Measurements from ENCODE around the gene GRXCR1. TPM values are rescaled to one million over a fixed set of nuclear protein-coding genes. Genes with fewer than 3 reads are reported as not detected.
A peak's percentile ranks its signal among the peaks of the same experiment; 100 is the strongest.

Gene GRXCR1
- total RNA-seq, 1 experiment from 2014 or later, result not detected

- intact Hi-C loops (cut with micrococcal nuclease; ENCODE audit: unreplicated experiment), result no loop called here
- no peak for TF ChIP-seq CTCF (IDR thresholded peaks at IDR 0.05; ENCODE audit: insufficient read depth in 1 of 2, low read depth in 1 of 2, low read length in 1 of 2, severe bottlenecking in 1 of 2, unreplicated experiment in 1 of 2)
- Histone ChIP-seq H3K4me1 (no peaks in the 10 kb centered on the region), H3K36me3 (ENCODE audit: control insufficient read depth, insufficient read depth, low read length) (no peaks in the 10 kb centered on the region), H3K27me3 (replicated peaks; ENCODE audit: control insufficient read depth, insufficient read depth, low read length) (no peaks in the 10 kb centered on the region), H3K4me3 (ENCODE audit: low read depth, low read length) (no peak overlapping the region), H3K9me3 (no peaks in the 10 kb centered on the region)
- no peaks in the 10 kb centered on the region for H3K36me3 Mint-ChIP-seq (ENCODE audit: insufficient read depth, unreplicated experiment)
- no TSS peak for BruUV-seq (replicated peaks)
- no peaks in the 10 kb centered on the region for H3K27me3 Mint-ChIP-seq (ENCODE audit: insufficient read depth, unreplicated experiment)
- H3K4me1 Mint-ChIP-seq (ENCODE audit: low read depth, unreplicated experiment), result no peaks in the 10 kb centered on the region
- peaks cover 5% of the 10 kb centered on the region for H3K9me3 Mint-ChIP-seq (ENCODE audit: unreplicated experiment)
- H3K4me3 Mint-ChIP-seq (ENCODE audit: unreplicated experiment), result no peak overlapping the region
- ChIA-PET CTCF (no interaction called here), POLR2A (no interaction called here)
- no peak overlapping the region for H3K27ac Mint-ChIP-seq (ENCODE audit: unreplicated experiment)
- DNase-seq, result no peak
Observed at GRCh38 chr4:42845586-42845985, 46.9 kb upstream of the GRXCR1 start.

- CTCF ChIA-PET, result no interaction called here
- BruUV-seq (replicated peaks), result no TSS peak
- Mint-ChIP-seq H3K27ac (ENCODE audit: unreplicated experiment) (no peak overlapping the region), H3K4me3 (ENCODE audit: unreplicated experiment) (no peak overlapping the region), H3K9me3 (ENCODE audit: unreplicated experiment) (peaks cover 2% of the 10 kb centered on the region), H3K36me3 (ENCODE audit: insufficient read depth, unreplicated experiment) (no peaks in the 10 kb centered on the region), H3K4me1 (ENCODE audit: low read depth, unreplicated experiment) (no peaks in the 10 kb centered on the region), H3K27me3 (ENCODE audit: insufficient read depth, unreplicated experiment) (no peaks in the 10 kb centered on the region)
- Histone ChIP-seq H3K4me3 (ENCODE audit: low read depth, low read length) (no peak overlapping the region), H3K27me3 (replicated peaks; ENCODE audit: control insufficient read depth, insufficient read depth, low read length) (no peaks in the 10 kb centered on the region), H3K4me1 (no peaks in the 10 kb centered on the region), H3K9me3 (no peaks in the 10 kb centered on the region), H3K36me3 (ENCODE audit: control insufficient read depth, insufficient read depth, low read length) (no peaks in the 10 kb centered on the region)
- POLR2A ChIA-PET, result no interaction called here
- no peak for TF ChIP-seq CTCF (IDR thresholded peaks at IDR 0.05; ENCODE audit: insufficient read depth in 1 of 2, low read depth in 1 of 2, low read length in 1 of 2, severe bottlenecking in 1 of 2, unreplicated experiment in 1 of 2)
- intact Hi-C loops (cut with micrococcal nuclease; ENCODE audit: unreplicated experiment), result no loop called here
- DNase-seq, result no peak
Observed at GRCh38 chr4:42855779-42856178, 36.7 kb upstream of the GRXCR1 start.

DNA sequence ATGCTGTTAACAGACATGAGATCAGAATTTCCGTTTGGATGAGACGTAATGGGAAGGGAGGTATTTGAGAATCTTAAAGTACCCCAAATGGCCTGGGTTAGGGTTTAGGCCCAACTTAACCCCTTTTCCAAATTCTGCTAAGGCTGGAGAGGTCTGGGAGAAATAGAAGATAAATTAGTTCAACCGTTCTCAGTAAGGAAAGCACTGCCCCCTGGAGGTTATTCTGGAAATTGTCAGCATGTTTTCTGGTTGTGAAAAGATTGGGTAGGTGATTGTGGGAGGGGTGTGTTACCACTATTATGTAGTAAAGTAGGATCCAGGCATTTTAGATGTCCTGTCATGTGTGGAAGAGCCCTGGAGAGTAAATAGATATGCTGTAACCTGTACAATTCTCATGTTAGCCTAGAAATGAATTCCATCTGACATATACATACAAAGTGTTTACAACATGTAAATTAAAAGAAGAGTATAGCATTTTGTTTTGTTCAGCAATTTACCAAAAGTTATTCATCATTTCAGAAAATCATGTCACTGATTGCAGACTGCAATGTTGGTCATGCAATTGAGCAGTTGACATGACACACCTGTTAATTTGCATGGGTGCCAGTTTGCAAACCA is 26.8 kb upstream of the GRXCR1 start:
- Histone ChIP-seq H3K9me3 (no peaks in the 10 kb centered on the region), H3K36me3 (ENCODE audit: control insufficient read depth, insufficient read depth, low read length) (no peaks in the 10 kb centered on the region), H3K4me3 (ENCODE audit: low read depth, low read length) (no peak overlapping the region), H3K27me3 (replicated peaks; ENCODE audit: control insufficient read depth, insufficient read depth, low read length) (no peaks in the 10 kb centered on the region), H3K4me1 (no peaks in the 10 kb centered on the region)
- Mint-ChIP-seq H3K4me1 (ENCODE audit: low read depth, unreplicated experiment) (no peaks in the 10 kb centered on the region), H3K27me3 (ENCODE audit: insufficient read depth, unreplicated experiment) (peaks cover 4% of the 10 kb centered on the region), H3K9me3 (ENCODE audit: unreplicated experiment) (no peaks in the 10 kb centered on the region), H3K27ac (ENCODE audit: unreplicated experiment) (no peak overlapping the region), H3K36me3 (ENCODE audit: insufficient read depth, unreplicated experiment) (no peaks in the 10 kb centered on the region), H3K4me3 (ENCODE audit: unreplicated experiment) (no peak overlapping the region)
- intact Hi-C loops (cut with micrococcal nuclease; ENCODE audit: unreplicated experiment), result loop anchor here (1.0 kb wide), 1 partner anchor 297 kb away; no protein-coding TSS in a partner anchor
- no TSS peak for BruUV-seq (replicated peaks)
- TF ChIP-seq CTCF (IDR thresholded peaks at IDR 0.05; ENCODE audit: insufficient read depth in 1 of 2, low read depth in 1 of 2, low read length in 1 of 2, severe bottlenecking in 1 of 2, unreplicated experiment in 1 of 2), result peak; percentile 60 to 66
- CTCF ChIA-PET, result no interaction called here
- DNase-seq, result peak; percentile 42 to 66
- POLR2A ChIA-PET, result no interaction called here
